GM12875 (cell line): ENCODE results near the gene RAMAC.

ENCODE experiments used
- H3K4me3 ChIP-seq: one replicate; pipeline ENCODE4 v1.5.1; 2011; ENCODE audit warnings: low read depth, low read length, control low read depth
- TF ChIP-seq, protein P1 (sequence below): IDR thresholded peaks from 2 replicates; pipeline ENCODE4 v1.5.1; 2011; ENCODE audit warnings: low read depth, mild to moderate bottlenecking, control low read depth, inconsistent platforms, low read length, moderate library complexity, borderline replicate concordance; ENCODE audit not compliant: insufficient read depth

The RAMAC gene

GRCh38 chr15:82952158-82953081 is 33.6 kb upstream of the RAMAC start, which contains the start of gene HOMER2:
HOMER2 (minus strand) TSS chr15:82952720; CDS start chr15:82952535, 185 bp downstream.
- TF ChIP-seq, protein P1, sequence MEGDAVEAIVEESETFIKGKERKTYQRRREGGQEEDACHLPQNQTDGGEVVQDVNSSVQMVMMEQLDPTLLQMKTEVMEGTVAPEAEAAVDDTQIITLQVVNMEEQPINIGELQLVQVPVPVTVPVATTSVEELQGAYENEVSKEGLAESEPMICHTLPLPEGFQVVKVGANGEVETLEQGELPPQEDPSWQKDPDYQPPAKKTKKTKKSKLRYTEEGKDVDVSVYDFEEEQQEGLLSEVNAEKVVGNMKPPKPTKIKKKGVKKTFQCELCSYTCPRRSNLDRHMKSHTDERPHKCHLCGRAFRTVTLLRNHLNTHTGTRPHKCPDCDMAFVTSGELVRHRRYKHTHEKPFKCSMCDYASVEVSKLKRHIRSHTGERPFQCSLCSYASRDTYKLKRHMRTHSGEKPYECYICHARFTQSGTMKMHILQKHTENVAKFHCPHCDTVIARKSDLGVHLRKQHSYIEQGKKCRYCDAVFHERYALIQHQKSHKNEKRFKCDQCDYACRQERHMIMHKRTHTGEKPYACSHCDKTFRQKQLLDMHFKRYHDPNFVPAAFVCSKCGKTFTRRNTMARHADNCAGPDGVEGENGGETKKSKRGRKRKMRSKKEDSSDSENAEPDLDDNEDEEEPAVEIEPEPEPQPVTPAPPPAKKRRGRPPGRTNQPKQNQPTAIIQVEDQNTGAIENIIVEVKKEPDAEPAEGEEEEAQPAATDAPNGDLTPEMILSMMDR: no peak

GRCh38 chr15:82958638-82959037 is 27.4 kb upstream of the RAMAC start:
- no peak overlapping the region for H3K4me3 ChIP-seq
- TF ChIP-seq, protein P1: no peak

More at GRCh38 chr15:82952158-82953081, 33.6 kb upstream of the RAMAC start, which contains the start of gene HOMER2:
- H3K4me3 ChIP-seq: no peak within 1 kb of the TSS

DNA sequence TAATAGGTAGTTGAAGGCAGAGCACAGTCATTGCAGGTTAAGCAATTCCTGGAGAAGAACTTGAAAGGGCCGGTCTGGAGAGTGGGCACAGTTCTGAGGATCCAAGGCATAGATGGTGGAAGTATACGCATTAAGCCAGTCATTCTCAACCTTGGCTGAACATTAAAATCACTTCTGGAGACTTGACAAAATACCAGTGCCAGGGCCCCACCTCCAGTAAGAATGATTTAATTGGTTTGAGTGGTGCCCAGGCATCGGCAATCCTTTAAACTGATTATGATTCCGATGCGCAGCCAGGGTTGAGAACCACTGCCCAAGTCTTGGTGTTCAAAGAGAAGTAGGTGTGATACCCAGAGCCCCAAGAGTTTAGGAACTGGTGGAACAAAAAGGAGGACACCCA is 26.6 kb upstream of the RAMAC start:
- no peak overlapping the region for H3K4me3 ChIP-seq
- TF ChIP-seq, protein P1: no peak

DNA sequence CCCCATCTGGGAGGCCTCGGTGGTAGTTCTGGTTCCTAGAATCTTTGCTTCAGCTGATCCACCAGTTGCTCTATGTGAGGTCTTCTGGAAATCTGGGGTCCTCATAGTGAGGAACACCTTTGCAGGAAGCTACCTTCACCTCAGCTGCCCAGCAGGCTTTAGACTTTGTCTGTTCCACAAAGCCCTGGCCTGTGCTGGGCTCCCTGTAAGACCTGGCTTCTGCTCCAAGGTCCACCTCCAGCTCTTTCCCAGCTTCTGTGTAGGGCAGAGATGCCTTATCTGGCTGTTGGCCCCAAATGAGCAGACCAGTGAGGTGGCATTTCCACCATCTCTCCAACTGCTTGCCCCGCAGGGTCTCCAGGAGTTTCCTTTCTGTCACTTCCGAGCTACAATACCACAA is 25.2 kb upstream of the RAMAC start:
- TF ChIP-seq, protein P1: no peak
- no peak overlapping the region for H3K4me3 ChIP-seq

GRCh38 chr15:82963471-82964341 is 22.3 kb upstream of the RAMAC start:
- TF ChIP-seq, protein P1: no peak
- no peak overlapping the region for H3K4me3 ChIP-seq

DNA sequence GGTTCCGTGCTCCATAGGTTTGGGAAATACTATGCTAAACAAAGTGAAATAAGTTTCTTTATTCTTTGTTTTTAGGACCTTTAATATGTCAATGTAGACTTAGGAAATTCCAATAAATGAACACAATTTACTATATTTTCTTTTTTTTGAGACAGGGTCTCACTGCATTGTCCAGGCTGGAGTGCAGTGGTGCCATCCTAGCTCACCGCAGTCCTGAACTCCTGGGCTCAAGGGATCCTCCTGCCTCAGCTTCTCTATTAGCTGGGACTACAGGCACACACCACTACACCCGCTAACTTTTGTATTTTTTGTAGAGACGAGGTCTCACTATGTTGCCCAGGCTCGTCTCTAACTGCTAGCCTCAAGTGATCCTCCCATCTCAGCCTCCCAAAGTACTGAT is 21.1 kb upstream of the RAMAC start:
- no peak overlapping the region for H3K4me3 ChIP-seq
- TF ChIP-seq, protein P1: no peak
